H9 (cell line): ENCODE measurements around the gene AGR3. TPM values are rescaled to one million over a fixed set of nuclear protein-coding genes. Genes with fewer than 3 reads are reported as not detected.

Experiments
- DNase-seq: peaks from one replicate; pipeline ENCODE4 v3.0.0-alpha.2; 2017
- H2AFZ ChIP-seq: one replicate; pipeline ENCODE4 v1.6.1; 2013; ENCODE audit warnings: mild to moderate bottlenecking, low read length, control low read depth, moderate library complexity
- H2AK5ac ChIP-seq: 2 replicates; pipeline ENCODE4 v1.6.1; 2013; ENCODE audit warnings: low read length, control low read depth, mixed read lengths; ENCODE audit not compliant: insufficient read length
- H2BK120ac ChIP-seq: one replicate; pipeline ENCODE4 v1.6.1; 2013; ENCODE audit warnings: low read depth, mild to moderate bottlenecking, low read length, control low read depth, inconsistent platforms; ENCODE audit not compliant: poor library complexity, severe bottlenecking
- H2BK12ac ChIP-seq: 2 replicates; pipeline ENCODE4 v1.6.1; 2013; ENCODE audit warnings: low read length, control low read depth, mixed read lengths, low read depth; ENCODE audit not compliant: insufficient read length
- H2BK15ac ChIP-seq: 2 replicates; pipeline ENCODE4 v1.6.1; 2013; ENCODE audit warnings: low read depth, low read length, control low read depth
- H2BK20ac ChIP-seq: one replicate; pipeline ENCODE4 v1.6.1; 2013; ENCODE audit warnings: low read depth, mild to moderate bottlenecking, low read length, control low read depth, inconsistent platforms; ENCODE audit not compliant: poor library complexity, severe bottlenecking
- H2BK5ac ChIP-seq: 2 replicates; pipeline ENCODE4 v1.6.1; 2013; ENCODE audit warnings: low read length, control low read depth, mixed read lengths; ENCODE audit not compliant: insufficient read length
- H3K14ac ChIP-seq: 2 replicates; pipeline ENCODE4 v1.6.1; 2013; ENCODE audit warnings: low read length, control low read depth; ENCODE audit not compliant: insufficient read depth
- H3K18ac ChIP-seq: 2 replicates; pipeline ENCODE4 v1.6.1; 2013; ENCODE audit warnings: low read depth, mild to moderate bottlenecking, mixed read lengths, low read length, control low read depth; ENCODE audit not compliant: insufficient read length
- H3K23ac ChIP-seq: 2 replicates; pipeline ENCODE4 v1.6.1; 2013; ENCODE audit warnings: low read length, control low read depth, mixed read lengths, low read depth; ENCODE audit not compliant: insufficient read length
- H3K23me2 ChIP-seq: 2 replicates; pipeline ENCODE4 v1.6.1; 2013; ENCODE audit warnings: low read depth, mild to moderate bottlenecking, mixed read lengths, low read length, control low read depth; ENCODE audit not compliant: insufficient read length, poor library complexity, severe bottlenecking
- H3K27ac ChIP-seq: 2 replicates; pipeline ENCODE4 v1.5.1; 2013; ENCODE audit warnings: low read length, control low read depth, mixed read lengths, low read depth; ENCODE audit not compliant: insufficient read length
- H3K27me3 ChIP-seq: 2 replicates; pipeline ENCODE4 v1.6.1; 2013; ENCODE audit warnings: low read length, control low read depth, inconsistent platforms; ENCODE audit not compliant: insufficient read depth
- H3K4ac ChIP-seq: 2 replicates; pipeline ENCODE4 v1.6.1; 2013; ENCODE audit warnings: low read depth, mild to moderate bottlenecking, control low read depth, inconsistent platforms, low read length, moderate library complexity
- H3K4me1 ChIP-seq: 2 replicates; pipeline ENCODE4 v1.6.1; 2013; ENCODE audit warnings: low read length, control low read depth, inconsistent platforms; ENCODE audit not compliant: insufficient read depth
- H3K4me2 ChIP-seq: 2 replicates; pipeline ENCODE4 v1.6.1; 2013; ENCODE audit warnings: low read length, control low read depth, mixed read lengths; ENCODE audit not compliant: insufficient read length, insufficient read depth
- H3K56ac ChIP-seq: 2 replicates; pipeline ENCODE4 v1.6.1; 2013; ENCODE audit warnings: low read depth, mild to moderate bottlenecking, mixed read lengths, low read length, control low read depth; ENCODE audit not compliant: insufficient read length
- H3K79me1 ChIP-seq: 2 replicates; pipeline ENCODE4 v1.6.1; 2013; ENCODE audit warnings: low read depth, mild to moderate bottlenecking, moderate library complexity, low read length, control low read depth, inconsistent platforms; ENCODE audit not compliant: insufficient read depth, poor library complexity, severe bottlenecking
- H3K79me2 ChIP-seq: 2 replicates; pipeline ENCODE4 v1.6.1; 2013; ENCODE audit warnings: low read length, control low read depth, inconsistent platforms; ENCODE audit not compliant: insufficient read depth
- H3K9ac ChIP-seq: 2 replicates; pipeline ENCODE4 v1.6.1; 2013; ENCODE audit warnings: low read length, control low read depth, mixed read lengths; ENCODE audit not compliant: insufficient read length; ENCODE audit errors: extremely low read depth
- H3K9me3 ChIP-seq: one replicate; pipeline ENCODE4 v1.6.1; 2013; ENCODE audit warnings: low read depth, low read length, inconsistent platforms; ENCODE audit not compliant: control insufficient read depth
- H3T11ph ChIP-seq: one replicate; pipeline ENCODE4 v1.6.1; 2013; ENCODE audit warnings: mild to moderate bottlenecking, low read length, control low read depth, inconsistent platforms
- H4K20me1 ChIP-seq: one replicate; pipeline ENCODE4 v1.6.1; 2013; ENCODE audit not compliant: control insufficient read depth, insufficient read length, insufficient read depth
- H4K5ac ChIP-seq: 2 replicates; pipeline ENCODE4 v1.6.1; 2013; ENCODE audit warnings: low read depth, mild to moderate bottlenecking, mixed read lengths, low read length, control low read depth; ENCODE audit not compliant: insufficient read length
- H4K8ac ChIP-seq: replicated peaks from 2 replicates; pipeline ENCODE4 v1.6.1; 2013; ENCODE audit warnings: low read length, control low read depth, mixed read lengths, low read depth; ENCODE audit not compliant: insufficient read length
- H4K91ac ChIP-seq: 2 replicates; pipeline ENCODE4 v1.6.1; 2013; ENCODE audit warnings: low read depth, mild to moderate bottlenecking, moderate library complexity, mixed read lengths, low read length, control low read depth; ENCODE audit not compliant: insufficient read length
- H3K27ac Mint-ChIP-seq, 3 experiments: 2 replicates in 2 of 3; 3 replicates in 1 of 3; pipeline ENCODE4 v1.8.0; 2020 to 2021; ENCODE audit warnings: mixed read lengths in 3 of 3, mild to moderate bottlenecking in 1 of 3, moderate library complexity in 1 of 3
- H3K27me3 Mint-ChIP-seq: 2 replicates; pipeline ENCODE4 v1.8.0; 2021; ENCODE audit warnings: low read depth, mild to moderate bottlenecking, moderate library complexity, mixed read lengths
- H3K36me3 Mint-ChIP-seq, 3 experiments: 2 replicates in 2 of 3; 3 replicates in 1 of 3; pipeline ENCODE4 v1.8.0; 2020 to 2021; ENCODE audit warnings: low read depth in 3 of 3, mixed read lengths in 3 of 3; ENCODE audit not compliant: insufficient read depth in 1 of 3
- H3K4me1 Mint-ChIP-seq, 2 experiments: 2 replicates each; pipeline ENCODE4 v1.8.0; 2020; ENCODE audit warnings: mixed read lengths in 2 of 2
- H3K4me3 Mint-ChIP-seq, 2 experiments: 2 replicates in 1 of 2; 3 replicates in 1 of 2; pipeline ENCODE4 v1.8.0; 2020 to 2021; ENCODE audit warnings: mild to moderate bottlenecking in 2 of 2, mixed read lengths in 2 of 2, moderate library complexity in 1 of 2
- H3K9me3 Mint-ChIP-seq, 2 experiments: 2 replicates in 1 of 2; 3 replicates in 1 of 2; pipeline ENCODE4 v1.8.0; 2020; ENCODE audit warnings: mild to moderate bottlenecking in 2 of 2, mixed read lengths in 2 of 2, moderate library complexity in 1 of 2
- WGBS: extraction: QIAGEN DNeasy Blood & Tissue Kit; methylation state at CpG from one replicate; pipeline ENCODE4 v1.1.7; 2013; ENCODE audit warnings: missing lambda C conversion rate, low lambda C conversion rate, mixed read lengths; ENCODE audit not compliant: insufficient read length; ENCODE audit errors: extremely low coverage; 5-methylcytosine and 5-hydroxymethylcytosine counted together
- total RNA-seq: library from RNA; stranded (reverse); gene quantifications from 2 replicates; pipeline ENCODE4 v1.2.1, GENCODE V29; 2021
- TF ChIP-seq, protein P1 (sequence below): fragments of 200-600 bp; sonication (generic); conservative IDR thresholded peaks from 3 replicates; pipeline ENCODE4 v1.8.0; 2021; ENCODE audit warnings: antibody characterized with exemption, mild to moderate bottlenecking

Gene AGR3
- total RNA-seq, 1 experiment from 2014 or later: not detected

DNA sequence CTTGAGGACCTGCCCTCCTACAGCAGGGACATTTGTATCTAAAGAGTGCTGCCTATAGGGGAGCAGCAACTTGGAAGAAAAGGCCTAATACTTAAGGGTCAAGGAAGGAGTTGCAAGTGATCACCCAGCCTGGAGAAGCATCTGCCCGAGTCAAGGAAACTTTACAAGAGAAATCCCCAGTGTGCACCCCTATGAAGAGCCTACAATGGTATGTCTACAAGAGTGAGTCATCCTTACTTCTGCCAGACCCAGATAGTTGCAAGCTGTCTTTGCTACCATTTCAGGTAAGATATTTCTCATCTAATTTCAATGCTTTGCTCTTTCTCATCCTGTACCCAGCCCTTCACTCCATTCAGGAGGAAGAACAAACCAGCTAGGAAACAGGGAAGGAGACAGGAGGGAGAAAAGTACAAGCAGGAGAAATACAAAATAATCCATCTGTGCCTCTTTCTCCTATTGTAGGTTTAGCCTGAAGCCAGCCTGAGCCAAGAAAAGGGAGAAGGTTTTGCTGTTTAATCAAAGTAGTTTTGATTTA, 34.4 kb upstream of the AGR3 start:
- Histone ChIP-seq H3K18ac (no peak overlapping the region), H3K4me1 (peaks cover 10% of the 10 kb centered on the region; the same call in 1 of the 2 replicates), H2AK5ac (no peak overlapping the region), H3K9me3 (no peaks in the 10 kb centered on the region), H3K56ac (no peak overlapping the region), H4K91ac (no peak overlapping the region), H3K4me2 (no peak overlapping the region), H3K27ac (no peak overlapping the region), H3K79me2 (no peaks in the 10 kb centered on the region), H3K23ac (no peak overlapping the region), H4K20me1 (no peaks in the 10 kb centered on the region), H2BK20ac (no peak overlapping the region), H3K27me3 (no peaks in the 10 kb centered on the region), H3K4ac (no peak overlapping the region), H2BK120ac (no peak overlapping the region), H2BK5ac (no peak overlapping the region), H2BK12ac (no peak overlapping the region), H2BK15ac (no peak overlapping the region), H4K8ac (no peak overlapping the region), H3K79me1 (no peaks in the 10 kb centered on the region), H2AFZ (no peak overlapping the region), H3K9ac (no peak overlapping the region), H3K14ac (no peak overlapping the region), H3T11ph (no peak overlapping the region), H4K5ac (no peak overlapping the region), H3K23me2 (no peaks in the 10 kb centered on the region)
- Mint-ChIP-seq H3K4me3 (no peak overlapping the region), H3K4me1 (peaks cover 24 to 28% of the 10 kb centered on the region in 2 experiments), H3K27me3 (no peaks in the 10 kb centered on the region), H3K9me3 (no peaks in the 10 kb centered on the region), H3K36me3 (peaks cover 0 to 9% (median 0%) of the 10 kb centered on the region in 3 experiments; a peak in 1 of 7 replicates), H3K27ac (no peak overlapping the region; a peak in 1 of 7 replicates)
- DNase-seq: no peak
- no CpG with 5 or more reads among the region's 1 CpG for whole genome bisulfite sequencing
- TF ChIP-seq, protein P1, sequence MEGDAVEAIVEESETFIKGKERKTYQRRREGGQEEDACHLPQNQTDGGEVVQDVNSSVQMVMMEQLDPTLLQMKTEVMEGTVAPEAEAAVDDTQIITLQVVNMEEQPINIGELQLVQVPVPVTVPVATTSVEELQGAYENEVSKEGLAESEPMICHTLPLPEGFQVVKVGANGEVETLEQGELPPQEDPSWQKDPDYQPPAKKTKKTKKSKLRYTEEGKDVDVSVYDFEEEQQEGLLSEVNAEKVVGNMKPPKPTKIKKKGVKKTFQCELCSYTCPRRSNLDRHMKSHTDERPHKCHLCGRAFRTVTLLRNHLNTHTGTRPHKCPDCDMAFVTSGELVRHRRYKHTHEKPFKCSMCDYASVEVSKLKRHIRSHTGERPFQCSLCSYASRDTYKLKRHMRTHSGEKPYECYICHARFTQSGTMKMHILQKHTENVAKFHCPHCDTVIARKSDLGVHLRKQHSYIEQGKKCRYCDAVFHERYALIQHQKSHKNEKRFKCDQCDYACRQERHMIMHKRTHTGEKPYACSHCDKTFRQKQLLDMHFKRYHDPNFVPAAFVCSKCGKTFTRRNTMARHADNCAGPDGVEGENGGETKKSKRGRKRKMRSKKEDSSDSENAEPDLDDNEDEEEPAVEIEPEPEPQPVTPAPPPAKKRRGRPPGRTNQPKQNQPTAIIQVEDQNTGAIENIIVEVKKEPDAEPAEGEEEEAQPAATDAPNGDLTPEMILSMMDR: no peak
